Stimulated activated naive CD4-positive, alpha-beta T cell treated with Interleukin-2 at 50 U/mL for 16 hours (primary cell): ENCODE measurements around the gene POU2AF2.
"Not testable (repeated sequence)": the region's sequence is repeated elsewhere in the genome, so short reads cannot be mapped to it uniquely, and the experiment has no call there.

Source experiments
- DNase-seq: peaks from one replicate; lab custom pipeline; 2025; lab: John Stamatoyannopoulos, UW

The POU2AF2 gene

GRCh38 chr11:111245425-111245824 lies at the start of gene POU2AF2:
TSS of gene POU2AF2 (plus strand) at chr11:111245725. CDS start at chr11:111245854, 129 bp downstream.
- DNase-seq = no peak

- DNase-seq = no peak
Measured at GRCh38 chr11:111200010-111200534, 45.5 kb upstream of the POU2AF2 start.

- DNase-seq = no peak
Measured at GRCh38 chr11:111204211-111204610, 41.3 kb upstream of the POU2AF2 start.

GRCh38 chr11:111205632-111206385 lies 39.7 kb upstream of the POU2AF2 start:
- DNase-seq = no peak

- no peak for DNase-seq
Measured at GRCh38 chr11:111206472-111206871, 39.1 kb upstream of the POU2AF2 start.

GRCh38 chr11:111207213-111207612 lies 38.3 kb upstream of the POU2AF2 start:
- DNase-seq = no peak

GRCh38 chr11:111209543-111210355 lies 35.8 kb upstream of the POU2AF2 start:
- DNase-seq = no peak

GRCh38 chr11:111213256-111213655 lies 32.3 kb upstream of the POU2AF2 start:
- no peak for DNase-seq

- DNase-seq = no peak
Measured at GRCh38 chr11:111220721-111221120, 24.8 kb upstream of the POU2AF2 start.

GRCh38 chr11:111221208-111221607 lies 24.3 kb upstream of the POU2AF2 start:
- DNase-seq = no peak

- DNase-seq = not testable (repeated sequence)
Measured at GRCh38 chr11:111221936-111222335, 23.6 kb upstream of the POU2AF2 start.

GRCh38 chr11:111222821-111223455 lies 22.6 kb upstream of the POU2AF2 start:
- peak; percentile 1 for DNase-seq

GRCh38 chr11:111225881-111226280 lies 19.6 kb upstream of the POU2AF2 start:
- DNase-seq = no peak

- peak; percentile 6 for DNase-seq
Measured at GRCh38 chr11:111229604-111230003, 15.9 kb upstream of the POU2AF2 start.

GRCh38 chr11:111230122-111230465 lies 15.4 kb upstream of the POU2AF2 start:
- no peak for DNase-seq

GRCh38 chr11:111231836-111232235 lies 13.7 kb upstream of the POU2AF2 start:
- DNase-seq = no peak

GRCh38 chr11:111236383-111236782 lies 9.1 kb upstream of the POU2AF2 start:
- no peak for DNase-seq

GRCh38 chr11:111237926-111238325 lies 7.6 kb upstream of the POU2AF2 start:
- no peak for DNase-seq

- no peak for DNase-seq
Measured at GRCh38 chr11:111246956-111247355, 1.4 kb downstream of the POU2AF2 start.

- DNase-seq = no peak
Measured at GRCh38 chr11:111250936-111251335, 5.4 kb downstream of the POU2AF2 start.

GRCh38 chr11:111253131-111253530 lies 7.6 kb downstream of the POU2AF2 start:
- DNase-seq = no peak

GRCh38 chr11:111253630-111254029 lies 8.1 kb downstream of the POU2AF2 start:
- no peak for DNase-seq

GRCh38 chr11:111258046-111258445 lies 12.5 kb downstream of the POU2AF2 start:
- no peak for DNase-seq
